BLaER1 (cell line): ENCODE data around the gene EPS8L3.
"Not testable (repeated sequence)": the region's sequence is repeated elsewhere in the genome, so short reads cannot be mapped to it uniquely, and the experiment has no call there.

Source experiments
- H3K27ac ChIP-seq: shearing (Covaris generic); formaldehyde crosslinking; 2 replicates; pipeline ENCODE4 v1.8.1; 2022
- H3K27me3 ChIP-seq: shearing (Covaris generic); formaldehyde crosslinking; 2 replicates; pipeline ENCODE4 v1.8.1; 2022
- H3K36me3 ChIP-seq: shearing (Covaris generic); formaldehyde crosslinking; 2 replicates; pipeline ENCODE4 v1.8.1; 2022
- H3K4me1 ChIP-seq: shearing (Covaris generic); formaldehyde crosslinking; 2 replicates; pipeline ENCODE4 v1.8.1; 2022
- H3K4me2 ChIP-seq: shearing (Covaris generic); formaldehyde crosslinking; 2 replicates; pipeline ENCODE4 v1.8.1; 2022
- H3K4me3 ChIP-seq: shearing (Covaris generic); formaldehyde crosslinking; 2 replicates; pipeline ENCODE4 v1.8.1; 2022
- H3K9ac ChIP-seq: shearing (Covaris generic); formaldehyde crosslinking; 2 replicates; pipeline ENCODE4 v1.8.1; 2022
- H3K9me3 ChIP-seq: shearing (Covaris generic); formaldehyde crosslinking; 2 replicates; pipeline ENCODE4 v1.8.1; 2022
- H4K20me1 ChIP-seq: shearing (Covaris generic); formaldehyde crosslinking; 2 replicates; pipeline ENCODE4 v1.8.1; 2022
- Cebpa-rat ChIP-seq: shearing (Covaris generic); IDR thresholded peaks from 2 replicates; pipeline ENCODE4 v1.8.1; 2022

The EPS8L3 gene

DNA sequence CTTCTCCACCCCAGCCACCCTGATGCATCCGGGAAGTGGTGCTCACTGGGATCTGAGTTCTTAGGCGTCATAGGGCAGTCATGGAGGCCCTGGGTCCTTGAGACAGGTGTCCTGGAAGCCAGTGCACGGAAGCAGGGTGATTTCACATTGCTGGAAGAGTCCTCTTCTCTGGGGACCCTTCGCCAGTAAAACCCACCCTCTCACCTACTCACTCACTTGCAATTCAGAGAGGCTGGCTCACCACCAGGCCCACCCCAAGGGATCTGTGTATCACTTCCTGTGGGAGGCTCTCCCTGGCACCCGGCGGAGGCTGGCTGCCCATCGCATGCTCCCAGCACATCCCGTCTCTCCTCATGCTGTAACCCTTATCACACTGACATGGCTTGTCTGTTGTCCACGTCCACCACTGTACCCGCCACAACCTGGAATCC lies 40.2 kb upstream of the EPS8L3 start:
- H3K27ac ChIP-seq: peak overlapping the region; percentile 67
- H3K27me3 ChIP-seq: no peaks in the 10 kb centered on the region
- H3K4me2 ChIP-seq: peak overlapping the region; percentile 87
- no peaks in the 10 kb centered on the region for H4K20me1 ChIP-seq
- peak overlapping the region; percentile 43 for H3K9ac ChIP-seq
- no peaks in the 10 kb centered on the region for H3K36me3 ChIP-seq
- H3K9me3 ChIP-seq: no peaks in the 10 kb centered on the region
- peaks cover 76% of the 10 kb centered on the region for H3K4me1 ChIP-seq
- H3K4me3 ChIP-seq: no peak overlapping the region
- TF ChIP-seq Cebpa-rat: no peak

DNA sequence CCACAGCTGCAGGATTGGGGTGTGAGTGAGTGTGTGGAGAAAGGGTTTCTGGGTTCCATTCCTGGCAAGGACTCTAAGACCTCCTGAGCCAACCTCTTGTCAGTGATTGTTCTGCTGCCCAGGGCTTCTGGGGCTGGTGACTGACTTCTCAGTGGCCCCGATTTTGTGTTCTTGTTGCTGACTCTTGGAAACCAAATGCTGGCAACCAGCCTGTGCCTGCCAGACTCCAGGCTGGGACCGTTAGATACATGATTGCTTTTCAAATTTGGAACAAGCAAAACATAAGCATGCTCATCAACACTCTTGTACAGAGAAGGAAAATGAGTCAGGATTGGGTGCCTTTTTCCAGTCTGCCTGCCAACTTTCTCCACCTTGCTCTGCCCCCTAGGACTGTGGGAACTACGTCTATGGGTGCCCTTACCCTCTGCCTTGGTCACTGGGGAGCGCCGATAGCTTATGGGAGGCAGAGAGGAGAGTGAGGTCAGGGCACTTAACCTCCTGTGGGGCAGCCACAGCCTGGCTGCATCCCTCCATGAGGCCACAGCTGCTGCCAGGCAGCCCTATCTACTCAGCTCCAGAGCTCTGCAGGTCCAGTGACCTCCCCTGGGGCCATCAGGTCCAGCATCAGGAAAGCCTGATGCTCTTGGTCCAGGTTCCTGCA lies 39.3 kb upstream of the EPS8L3 start:
- H3K36me3 ChIP-seq: no peaks in the 10 kb centered on the region
- H3K9me3 ChIP-seq: no peaks in the 10 kb centered on the region
- TF ChIP-seq Cebpa-rat: no peak
- no peaks in the 10 kb centered on the region for H4K20me1 ChIP-seq
- peak overlapping the region; percentile 43; the same call in 1 of the 2 replicates for H3K9ac ChIP-seq
- no peaks in the 10 kb centered on the region for H3K27me3 ChIP-seq
- peaks cover 76% of the 10 kb centered on the region for H3K4me1 ChIP-seq
- peak overlapping the region; percentile 67 for H3K27ac ChIP-seq
- no peak overlapping the region for H3K4me3 ChIP-seq
- H3K4me2 ChIP-seq: peak overlapping the region; percentile 87

DNA sequence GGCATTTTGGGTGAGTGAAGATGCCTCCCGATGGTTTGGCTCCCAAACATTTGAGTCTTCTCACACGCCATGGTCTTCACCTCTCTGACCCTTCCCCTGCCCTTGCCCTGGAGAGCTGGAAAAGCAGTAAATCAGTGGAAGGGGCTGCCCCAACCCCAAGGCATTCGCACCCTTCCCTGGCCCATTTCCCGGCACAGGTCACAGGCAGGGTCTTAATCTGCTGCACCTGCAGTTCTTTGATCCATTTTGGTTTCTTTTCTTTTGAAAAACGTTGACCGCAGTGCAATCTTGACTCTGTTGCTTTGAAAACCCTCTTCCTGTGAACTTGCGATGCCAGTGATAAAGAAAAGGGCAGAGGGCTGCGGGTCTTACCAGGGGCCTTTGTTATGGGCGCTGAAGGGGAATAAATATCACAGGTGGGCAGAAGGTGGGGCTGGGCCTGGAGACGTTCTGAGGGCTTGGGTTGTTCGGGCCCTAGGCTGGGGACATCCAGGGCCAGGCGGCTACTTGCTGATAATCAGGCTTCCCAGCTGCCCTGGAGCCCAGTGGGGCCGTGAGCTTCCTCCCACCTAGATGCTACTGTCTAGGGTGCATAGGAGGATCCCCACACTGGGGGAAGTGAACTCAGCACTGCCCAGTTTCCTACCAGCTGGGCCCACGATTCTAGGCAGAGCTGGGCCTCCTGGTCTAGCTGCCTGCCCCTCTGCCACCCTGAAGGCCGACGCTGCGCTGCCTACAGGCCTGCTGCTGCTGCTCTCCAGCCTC lies 38.6 kb upstream of the EPS8L3 start:
- peak overlapping the region; percentile 67 for H3K27ac ChIP-seq
- no peak overlapping the region for H3K4me3 ChIP-seq
- peaks cover 76% of the 10 kb centered on the region for H3K4me1 ChIP-seq

DNA sequence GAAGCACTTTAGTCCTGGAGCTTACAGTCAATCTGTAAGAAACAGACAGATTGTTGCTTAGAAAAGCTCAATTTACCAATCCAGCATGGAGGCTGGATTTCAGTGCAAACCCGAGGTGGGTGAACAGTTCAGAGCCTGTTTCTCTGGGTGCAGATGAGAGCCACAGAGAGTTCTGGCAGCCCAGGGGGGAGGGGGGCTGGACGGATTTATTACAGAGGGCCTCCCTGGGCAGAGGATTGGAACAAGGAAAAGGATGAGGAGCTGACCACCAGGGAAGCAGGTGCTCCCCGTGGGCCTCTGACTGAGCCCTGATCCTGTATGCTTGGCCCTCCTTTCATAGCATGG lies 38.0 kb upstream of the EPS8L3 start:
- Histone ChIP-seq H3K27me3 (no peaks in the 10 kb centered on the region), H3K4me1 (peaks cover 76% of the 10 kb centered on the region), H3K4me3 (no peak overlapping the region), H3K9ac (no peak overlapping the region), H3K27ac (no peak overlapping the region), H3K9me3 (no peaks in the 10 kb centered on the region), H3K36me3 (no peaks in the 10 kb centered on the region), H3K4me2 (0 out of 2 replicates have a peak overlapping the region, but pooled peaks have one; percentile 87), H4K20me1 (no peaks in the 10 kb centered on the region)
- no peak for TF ChIP-seq Cebpa-rat

More for the DNA sequence above, 38.6 kb upstream of the EPS8L3 start:
- no peaks in the 10 kb centered on the region for H3K9me3 ChIP-seq
- TF ChIP-seq Cebpa-rat: no peak
- no peaks in the 10 kb centered on the region for H3K36me3 ChIP-seq
- H4K20me1 ChIP-seq: no peaks in the 10 kb centered on the region
- no peak overlapping the region for H3K9ac ChIP-seq
- peak overlapping the region; percentile 87 for H3K4me2 ChIP-seq
- no peaks in the 10 kb centered on the region for H3K27me3 ChIP-seq

DNA sequence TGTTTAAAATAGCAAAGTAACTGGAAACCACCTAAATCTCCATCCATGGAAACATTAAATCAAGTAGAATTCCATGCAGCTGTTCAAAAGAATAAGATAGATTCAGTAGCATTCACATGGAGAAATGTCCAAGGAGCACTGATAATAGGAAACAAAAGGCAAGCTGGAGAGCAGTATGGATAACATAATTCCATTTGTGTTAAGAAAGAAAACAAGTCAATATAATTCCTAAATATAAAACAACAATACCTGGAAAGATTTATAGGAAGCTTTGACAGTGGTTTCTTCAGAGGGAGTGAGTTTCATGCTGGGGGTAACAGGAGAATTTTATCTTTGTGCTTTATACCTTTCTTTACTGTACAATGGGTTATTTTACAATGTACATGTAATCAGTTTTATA lies 36.6 kb upstream of the EPS8L3 start:
- Histone ChIP-seq H3K4me1 (peaks cover 69% of the 10 kb centered on the region), H3K4me3 (no peak overlapping the region), H3K27ac (no peak overlapping the region), H3K4me2 (no peak overlapping the region), H3K9me3 (no peaks in the 10 kb centered on the region), H4K20me1 (no peaks in the 10 kb centered on the region), H3K36me3 (no peaks in the 10 kb centered on the region), H3K9ac (no peak overlapping the region), H3K27me3 (no peaks in the 10 kb centered on the region)
- no peak for TF ChIP-seq Cebpa-rat

DNA sequence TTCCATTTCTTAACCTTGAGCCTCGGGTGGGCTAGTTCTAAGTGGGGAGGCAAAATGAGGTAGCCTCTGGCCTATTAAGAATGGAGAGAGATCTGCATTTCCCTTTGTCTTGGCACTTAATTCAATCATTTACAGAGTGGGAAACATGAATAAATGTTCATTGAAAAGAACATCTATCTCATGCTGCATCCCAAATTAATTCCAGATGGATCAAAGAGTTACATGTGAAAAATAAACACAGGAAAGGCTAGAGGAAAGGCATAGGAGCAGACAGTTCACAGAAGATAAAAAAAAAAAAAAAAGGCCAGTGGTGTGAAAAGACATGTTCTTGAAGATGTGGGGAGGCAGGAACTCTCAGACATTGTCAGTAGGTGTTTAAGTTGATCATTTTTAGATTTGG lies 35.7 kb upstream of the EPS8L3 start:
- Histone ChIP-seq H4K20me1 (no peaks in the 10 kb centered on the region), H3K9ac (no peak overlapping the region), H3K4me3 (no peak overlapping the region), H3K27me3 (no peaks in the 10 kb centered on the region), H3K4me1 (peaks cover 65% of the 10 kb centered on the region), H3K4me2 (no peak overlapping the region), H3K36me3 (no peaks in the 10 kb centered on the region), H3K9me3 (no peaks in the 10 kb centered on the region), H3K27ac (no peak overlapping the region)
- TF ChIP-seq Cebpa-rat: no peak

DNA sequence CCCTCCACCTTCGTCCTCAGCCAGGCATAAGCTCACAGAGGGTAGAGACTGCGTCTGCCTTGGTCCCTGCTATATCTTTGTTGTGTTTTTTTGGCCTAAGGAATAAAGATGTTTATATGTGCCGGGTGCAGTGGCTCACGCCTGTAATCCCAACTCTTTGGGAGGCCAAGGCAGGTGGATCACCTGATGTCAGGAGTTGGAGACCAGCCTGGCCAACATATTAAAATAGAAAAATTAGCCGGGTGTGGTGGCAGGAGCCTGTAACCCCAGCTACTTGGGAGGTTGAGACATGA lies 33.5 kb upstream of the EPS8L3 start:
- H3K4me1 ChIP-seq: peaks cover 65% of the 10 kb centered on the region
- not testable (repeated sequence) for H3K9ac ChIP-seq, H3K9me3 ChIP-seq, H3K27me3 ChIP-seq, H3K36me3 ChIP-seq, H4K20me1 ChIP-seq, H3K4me3 ChIP-seq
- H3K4me2 ChIP-seq: peak overlapping the region; percentile 84
- peak overlapping the region; percentile 82 for H3K27ac ChIP-seq

DNA sequence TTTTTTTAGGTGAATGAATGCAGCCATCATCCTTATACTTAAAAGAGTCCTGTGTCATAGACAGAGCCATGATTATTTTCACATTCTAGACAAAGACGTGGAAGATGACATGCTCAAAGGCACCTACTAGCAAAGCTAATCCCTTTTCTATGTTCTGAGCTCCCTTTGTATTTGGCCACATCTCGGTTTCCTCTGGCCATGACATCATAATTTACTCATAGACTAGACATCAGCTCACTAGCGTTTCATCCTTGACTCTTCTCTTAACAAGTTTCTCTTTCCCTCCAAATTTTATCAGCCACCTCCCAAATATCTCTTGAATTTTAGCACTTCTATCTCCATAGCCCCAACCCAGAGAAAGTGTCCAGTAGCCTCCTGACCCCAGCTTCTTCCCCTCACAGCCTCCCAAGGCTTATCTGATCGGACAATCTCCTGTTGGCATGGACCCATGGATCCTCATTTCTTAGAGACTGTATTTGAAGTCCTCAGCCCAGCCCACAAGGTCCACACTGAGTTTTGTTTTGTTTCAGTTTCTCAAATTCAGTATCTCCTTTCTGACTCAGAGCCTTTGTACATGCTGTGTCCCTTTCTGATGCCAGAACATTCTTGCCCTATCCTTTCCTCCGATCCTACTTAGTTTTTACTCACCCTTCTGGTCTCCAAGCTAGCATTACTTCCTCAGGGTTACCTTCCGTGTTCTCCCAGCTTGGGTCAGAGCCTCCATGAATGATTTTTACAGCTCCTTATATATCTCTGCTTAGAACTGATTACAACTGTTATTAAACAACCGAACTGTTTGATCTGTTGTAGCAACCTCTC lies 33.0 kb upstream of the EPS8L3 start:
- no peak for TF ChIP-seq Cebpa-rat
- no peak overlapping the region for H3K4me3 ChIP-seq
- peak overlapping the region; percentile 82 for H3K27ac ChIP-seq
- no peaks in the 10 kb centered on the region for H3K27me3 ChIP-seq
- peaks cover 65% of the 10 kb centered on the region for H3K4me1 ChIP-seq
- H4K20me1 ChIP-seq: no peaks in the 10 kb centered on the region
- H3K4me2 ChIP-seq: peak overlapping the region; percentile 84
- H3K36me3 ChIP-seq: no peaks in the 10 kb centered on the region
- H3K9ac ChIP-seq: no peak overlapping the region
- no peaks in the 10 kb centered on the region for H3K9me3 ChIP-seq

DNA sequence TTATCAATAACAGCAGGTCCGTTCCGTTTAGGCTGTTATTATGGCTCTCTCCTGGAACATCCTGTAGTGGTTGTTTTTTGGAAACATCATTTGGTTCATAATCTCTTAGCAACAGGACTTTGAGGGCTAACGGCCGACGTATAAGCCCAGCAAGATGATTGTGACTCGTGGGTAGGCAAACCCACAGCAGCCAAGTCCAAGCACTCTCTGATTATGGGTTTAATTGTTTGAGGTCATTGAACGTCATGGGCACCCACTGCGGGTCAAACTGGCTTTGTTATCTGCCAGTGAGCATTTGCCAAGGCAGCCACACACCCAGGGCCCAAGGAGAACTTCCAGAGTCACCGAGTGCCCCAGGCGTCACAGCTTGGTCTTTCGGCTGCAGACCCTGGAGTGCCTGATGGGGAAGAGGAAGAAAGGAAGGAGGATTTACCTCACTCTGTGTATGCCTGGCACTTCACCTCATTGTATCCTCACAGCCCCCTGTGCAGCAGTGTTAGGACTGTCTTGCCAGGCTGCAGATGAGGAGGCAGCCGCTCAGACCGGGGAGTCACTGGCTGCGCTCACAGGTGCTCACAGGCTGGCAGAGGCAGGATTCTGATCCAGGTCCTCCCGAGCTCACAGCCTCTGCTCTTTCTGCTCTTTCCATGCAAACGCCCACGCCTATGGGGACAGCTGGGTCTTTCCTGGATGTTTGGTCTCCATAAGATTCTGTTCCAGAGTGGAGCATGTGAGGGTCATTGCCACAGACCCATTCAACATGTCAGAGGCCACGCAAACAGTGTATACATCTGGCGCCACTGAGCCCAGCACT lies 30.8 kb upstream of the EPS8L3 start:
- Histone ChIP-seq H3K4me3 (no peak overlapping the region), H3K4me2 (no peak overlapping the region; the same call in 1 of the 2 replicates), H3K27ac (no peak overlapping the region), H3K4me1 (peaks cover 86% of the 10 kb centered on the region), H3K9ac (no peak overlapping the region), H4K20me1 (no peaks in the 10 kb centered on the region), H3K9me3 (no peaks in the 10 kb centered on the region), H3K27me3 (no peaks in the 10 kb centered on the region), H3K36me3 (no peaks in the 10 kb centered on the region)
- no peak for TF ChIP-seq Cebpa-rat
